Muscle of back (tissue), 11 donors: ENCODE measurements around the gene C11orf16. TPM values are rescaled to one million over a fixed set of nuclear protein-coding genes. Genes with fewer than 3 reads are reported as not detected.
"Not testable (repeated sequence)": the region's sequence is repeated elsewhere in the genome, so short reads cannot be mapped to it uniquely, and the experiment has no call there.

Experiments
- DNase-seq, 3 donors: peaks; one replicate each; pipeline versions ENCODE4 v3.0.0 to v3.0.0-alpha.2; 2013
- polyA plus RNA-seq, 10 donors: library from polyadenylated mRNA; unstranded; fragments of 120-200 nt; gene quantifications; one replicate each; pipeline ENCODE4 v1.2.1, GENCODE V29; 2013; ENCODE audit not compliant: insufficient read length in 10 of 10

Gene C11orf16
- polyA plus RNA-seq, 10 donors = 0.08 TPM; not detected in 9

DNA sequence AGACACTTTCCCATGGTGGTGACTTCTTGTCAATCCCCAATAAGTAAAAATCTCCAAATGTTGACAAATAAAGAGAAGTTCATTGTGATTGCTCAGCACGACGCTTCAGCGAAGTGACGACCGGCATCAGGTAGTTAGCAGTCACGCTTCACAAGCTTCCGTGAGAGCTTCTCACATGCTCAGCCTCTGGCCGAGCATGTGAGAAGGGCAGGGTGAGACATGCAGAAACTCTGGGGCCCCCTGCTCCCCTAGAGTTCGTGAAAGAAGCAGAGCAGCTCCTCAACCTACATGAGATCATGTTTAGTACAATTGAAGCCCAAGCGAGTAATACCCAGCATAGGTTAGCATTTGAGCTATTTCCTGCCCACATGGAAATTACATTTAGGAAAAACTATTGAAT, 4.4 kb upstream of the C11orf16 start:
- DNase-seq = no peak

DNA sequence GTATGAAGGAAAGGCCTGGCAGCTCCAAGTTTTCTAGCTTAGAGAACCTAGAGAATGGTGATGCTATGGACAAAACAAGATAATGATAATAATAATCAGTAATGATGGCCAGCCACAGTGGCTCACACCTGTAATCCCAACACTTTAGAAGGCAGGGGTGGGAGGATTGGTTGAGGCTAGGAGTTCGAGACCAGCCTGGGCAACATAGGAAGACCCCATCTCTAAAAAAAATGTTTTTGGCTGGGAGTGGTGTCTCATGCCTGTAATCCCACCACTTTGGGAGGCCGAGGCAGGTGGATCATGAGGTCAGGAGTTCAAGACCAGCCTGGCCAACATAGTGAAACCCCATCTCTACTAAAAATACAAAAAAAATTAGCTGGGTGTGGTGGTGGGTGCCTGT, 3.0 kb upstream of the C11orf16 start:
- DNase-seq = not testable (repeated sequence)

DNA sequence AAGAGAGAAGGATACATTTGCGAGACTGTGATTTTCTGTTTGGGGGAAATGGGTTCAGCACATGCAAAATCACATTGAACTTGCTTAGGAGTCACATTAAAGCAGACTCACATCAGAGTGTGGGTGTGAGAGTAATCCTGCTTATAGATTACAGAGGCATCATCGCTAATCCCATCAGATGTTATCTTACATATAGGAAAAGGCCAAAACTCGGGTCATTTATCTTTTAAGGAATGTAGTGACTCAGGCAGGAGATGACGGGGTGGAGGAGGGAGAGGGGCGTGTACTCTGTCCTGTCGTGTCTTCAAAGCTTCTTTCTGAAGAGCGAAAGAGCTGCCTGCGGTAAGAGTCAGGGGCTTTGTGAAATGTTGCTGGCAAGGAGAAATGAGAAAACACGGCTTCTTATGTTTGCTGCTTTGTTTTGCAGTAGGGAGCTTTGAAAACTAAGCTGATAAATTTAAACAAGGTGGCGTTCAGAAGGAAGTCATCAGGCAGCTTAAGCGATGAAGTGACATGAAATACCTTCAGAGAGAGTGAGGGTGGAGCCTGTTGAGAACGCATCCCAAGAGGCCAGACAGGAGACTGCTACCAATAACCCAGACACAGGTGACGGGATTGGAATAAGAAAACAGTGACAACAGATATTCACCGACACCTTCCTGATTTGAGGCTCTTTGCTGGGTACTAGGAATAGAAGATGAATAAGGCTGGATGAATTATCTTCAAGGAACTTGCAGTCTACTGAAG, 2.2 kb upstream of the C11orf16 start:
- peak in 1 of 3 donors; percentile 80 for DNase-seq

DNA sequence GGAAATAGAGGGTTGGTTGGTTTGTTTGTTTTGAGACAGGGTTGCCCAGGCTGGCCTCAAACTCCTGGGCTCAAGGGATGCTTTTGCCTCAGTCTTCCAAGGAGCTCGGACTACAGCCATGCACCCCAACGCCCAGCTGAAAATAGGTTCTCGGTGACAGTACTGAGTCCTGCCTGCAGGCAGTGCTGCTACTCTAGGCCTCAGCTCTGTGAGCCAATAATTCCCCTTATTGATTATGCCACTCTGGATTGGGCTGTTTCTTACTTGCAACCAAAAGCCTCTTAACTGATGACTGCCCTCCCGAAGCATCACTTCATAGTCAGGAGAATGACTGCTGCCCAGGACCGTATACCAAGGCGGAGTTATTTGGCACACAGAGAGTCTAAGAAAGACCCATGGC, 1.2 kb upstream of the C11orf16 start:
- DNase-seq = no peak

DNA sequence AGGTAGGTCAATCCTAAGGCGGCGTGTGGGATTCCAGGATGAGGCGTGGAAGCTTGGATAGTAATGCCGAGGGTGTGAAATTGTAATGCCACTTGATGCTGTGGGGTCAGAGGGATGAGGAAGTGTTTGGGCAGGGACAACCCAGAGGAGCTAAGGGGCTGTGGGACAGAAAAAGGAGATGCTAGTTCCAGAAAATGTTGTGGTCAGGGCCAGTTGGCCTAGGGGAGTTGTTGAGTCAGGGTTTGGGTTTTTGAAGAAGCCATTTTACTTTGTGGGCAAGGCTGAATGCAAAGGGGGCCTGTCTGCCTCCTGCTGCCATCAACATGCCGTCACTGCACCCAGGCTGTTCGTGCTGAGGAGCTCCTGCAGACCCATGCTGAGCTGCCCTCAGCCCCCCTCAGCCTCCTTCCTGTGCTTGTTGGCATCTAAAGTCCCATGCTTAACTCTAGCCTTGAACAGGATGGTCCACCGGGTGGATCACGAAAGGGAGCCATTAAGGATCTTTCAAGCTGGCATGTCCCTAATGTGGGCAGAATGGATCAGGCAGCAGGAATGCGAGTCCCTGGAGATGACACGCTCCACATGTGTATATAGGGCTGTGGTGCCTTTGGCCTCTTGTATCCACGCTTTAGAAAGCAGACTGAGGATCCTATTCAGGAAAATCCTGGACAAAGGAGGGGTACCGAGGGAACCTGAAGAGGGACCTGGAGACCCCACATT, 2.1 kb downstream of the C11orf16 start:
- DNase-seq = no peak

DNA sequence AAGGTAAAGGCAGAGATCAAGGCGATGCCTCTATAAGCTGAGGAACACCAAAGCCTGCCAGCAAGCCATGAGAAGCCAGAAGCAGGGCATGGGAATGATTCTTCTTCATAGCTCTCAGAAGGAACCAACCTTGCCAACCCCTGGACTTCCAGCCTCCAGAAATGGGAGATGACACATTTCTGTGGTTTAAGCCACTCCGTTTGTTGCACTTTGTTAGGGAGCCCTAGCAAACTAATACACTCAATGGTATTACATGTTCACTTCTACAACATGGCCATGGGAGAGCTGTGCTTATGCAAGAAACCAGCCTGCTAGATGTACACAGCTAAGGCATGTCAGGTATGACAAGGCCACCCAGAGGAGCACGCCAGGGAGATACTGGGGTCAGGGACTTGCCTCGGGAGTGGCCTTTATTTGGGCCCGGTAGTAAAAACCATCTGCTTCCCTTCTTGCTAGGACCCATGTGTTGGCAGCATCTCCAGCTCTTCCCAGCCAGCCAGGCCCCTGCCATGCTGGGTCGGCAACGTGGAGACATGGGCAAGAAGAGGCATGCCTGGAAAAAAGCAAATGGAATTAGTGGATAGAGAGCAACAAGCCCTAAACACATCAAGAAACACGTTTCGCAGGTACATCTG, 3.6 kb downstream of the C11orf16 start:
- no peak for DNase-seq

DNA sequence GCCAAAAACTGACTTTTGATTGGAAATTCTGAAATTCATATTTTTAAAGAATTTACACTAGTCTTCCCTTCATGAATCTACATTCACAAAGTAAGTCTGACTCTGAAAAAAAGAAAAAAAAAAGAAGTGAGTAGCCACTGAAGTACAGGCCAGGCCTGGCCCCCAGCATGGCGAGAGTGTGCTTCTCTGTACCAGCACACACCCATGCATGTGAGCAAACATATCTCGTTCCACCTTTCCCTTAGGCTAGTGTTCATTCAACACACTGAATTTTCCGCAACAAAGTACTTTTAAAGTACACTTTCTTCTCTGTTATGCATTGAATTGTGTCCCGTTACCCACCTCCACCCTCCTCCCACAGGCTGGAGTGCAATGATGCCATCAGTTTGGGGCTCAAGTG, 4.5 kb downstream of the C11orf16 start:
- no peak for DNase-seq

DNA sequence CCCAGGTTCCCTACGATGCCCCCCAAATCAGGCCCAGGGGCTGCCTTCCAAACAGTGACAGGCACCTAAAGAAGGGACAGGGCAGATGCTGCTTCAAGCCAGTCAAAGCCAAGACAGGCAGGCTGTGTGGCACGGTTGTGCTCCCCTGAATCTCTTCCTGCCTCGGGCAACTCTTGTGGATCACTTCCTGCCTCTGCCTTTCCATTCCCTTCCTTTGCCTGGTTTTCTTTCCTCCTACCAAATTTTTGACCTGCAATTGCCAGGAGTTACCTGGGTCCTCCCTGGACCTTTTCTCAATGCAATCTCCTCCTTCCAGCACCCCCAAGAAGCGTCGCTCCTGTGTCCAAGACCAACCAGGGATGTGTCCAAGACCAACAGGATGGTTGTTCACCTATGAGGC, 5.5 kb downstream of the C11orf16 start:
- DNase-seq = no peak

DNA sequence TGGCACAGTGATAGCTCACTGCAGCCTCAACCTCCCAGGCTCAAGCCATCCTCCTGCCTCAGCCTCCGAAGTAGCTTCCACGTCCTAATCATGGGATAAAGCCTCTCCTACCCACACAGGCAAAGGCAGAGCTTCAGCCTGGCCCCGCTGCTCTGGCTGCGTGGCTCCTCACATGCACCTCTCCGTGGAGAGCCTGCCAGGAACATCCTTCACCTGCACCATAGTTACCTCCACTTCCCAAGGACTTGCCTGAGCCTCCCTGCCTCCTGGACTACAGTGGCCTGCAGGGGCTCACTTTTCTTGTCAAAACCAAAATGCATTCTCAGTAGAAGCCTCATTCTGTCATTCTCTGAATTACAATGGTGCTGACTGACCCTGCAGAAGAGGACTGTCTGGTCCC, 6.5 kb downstream of the C11orf16 start:
- DNase-seq = no peak

DNA sequence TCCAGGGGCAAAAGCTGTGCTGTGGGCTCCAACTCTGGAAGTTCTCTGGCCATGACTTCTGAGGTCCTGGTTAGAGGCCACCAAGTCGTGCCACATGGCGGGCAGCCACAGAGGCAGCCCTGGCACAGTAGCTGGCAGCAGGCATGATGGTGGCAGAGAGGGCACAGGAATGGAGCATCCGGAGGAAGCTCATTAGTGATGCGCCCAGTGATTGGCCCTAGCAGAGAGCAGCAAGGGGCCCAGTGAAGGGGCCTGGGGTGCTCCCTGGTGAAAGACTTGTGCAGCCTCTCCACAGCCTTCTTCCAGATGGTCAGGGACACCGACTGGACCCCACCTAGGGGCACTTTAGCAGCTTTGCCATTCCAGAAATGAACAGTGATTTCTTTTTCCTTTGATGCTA, 7.0 kb downstream of the C11orf16 start:
- DNase-seq = no peak

DNA sequence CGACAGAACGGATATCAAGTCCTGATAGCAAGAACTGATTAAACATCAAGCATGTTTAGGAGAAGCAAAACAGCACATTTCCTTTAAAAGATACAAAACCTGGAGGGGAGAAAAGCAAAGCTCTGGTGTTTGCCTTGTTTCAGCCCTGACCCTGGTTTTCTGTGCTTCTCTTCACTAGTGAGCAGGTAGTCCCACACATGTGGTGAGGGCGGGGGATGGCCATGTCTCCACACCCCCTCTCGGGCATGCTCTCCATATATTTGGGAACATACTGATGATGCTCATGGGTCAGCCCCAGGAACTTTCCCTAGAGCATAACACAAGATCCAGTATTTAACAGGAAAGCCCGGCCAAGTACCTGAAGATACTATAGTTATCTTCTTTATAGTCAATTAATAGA, 10.1 kb downstream of the C11orf16 start:
- no peak for DNase-seq

DNA sequence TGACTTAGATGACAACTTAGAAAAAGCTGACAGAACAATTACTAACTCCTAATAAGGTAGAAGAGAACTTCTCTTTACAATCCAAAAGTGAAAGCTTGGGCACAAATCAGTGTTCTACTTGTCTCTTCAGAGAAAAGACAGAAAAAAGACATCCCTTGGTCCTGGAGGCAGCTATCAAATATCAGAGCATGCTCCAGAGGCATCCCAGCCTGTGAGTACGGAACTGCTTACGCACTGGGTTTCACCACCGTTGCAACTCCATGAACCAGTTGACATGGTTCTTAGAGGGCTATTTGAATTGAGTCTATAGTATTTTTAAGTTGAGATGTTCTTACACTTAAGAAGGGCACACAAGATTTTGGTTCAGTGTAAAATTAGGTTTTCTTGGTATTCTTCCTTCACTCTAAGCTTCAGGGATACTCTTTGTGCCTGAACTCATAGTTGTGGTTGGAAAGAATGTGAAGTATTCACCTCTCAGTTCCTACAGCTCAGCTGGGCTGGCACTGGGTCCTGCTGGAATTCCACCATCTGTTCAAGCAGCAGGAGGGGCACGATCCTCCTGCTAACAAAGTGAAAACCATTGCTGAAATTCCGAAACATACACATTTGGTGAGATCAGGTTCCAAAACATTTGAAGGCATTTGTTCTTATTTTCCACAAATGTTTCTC, 15.5 kb downstream of the C11orf16 start:
- peak; percentile 74 to 87 (median 86) for DNase-seq

DNA sequence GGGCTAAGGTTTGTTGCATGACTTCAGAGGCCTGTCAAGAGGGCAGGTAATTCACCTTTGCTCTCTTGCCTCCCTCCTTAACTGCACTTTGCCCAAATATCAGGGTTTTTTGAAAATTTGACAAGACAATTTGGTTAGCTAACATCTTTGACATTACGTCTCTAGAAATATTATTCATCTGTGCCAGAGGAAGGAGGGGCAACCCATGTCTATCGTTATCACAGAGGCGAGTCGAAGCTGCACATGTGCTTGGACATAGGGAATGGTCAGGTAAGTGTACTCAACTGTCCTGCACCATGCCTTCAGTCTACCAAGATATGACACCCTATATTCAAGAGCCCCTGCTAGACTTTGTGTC, 18.1 kb downstream of the C11orf16 start:
- no peak for DNase-seq

DNA sequence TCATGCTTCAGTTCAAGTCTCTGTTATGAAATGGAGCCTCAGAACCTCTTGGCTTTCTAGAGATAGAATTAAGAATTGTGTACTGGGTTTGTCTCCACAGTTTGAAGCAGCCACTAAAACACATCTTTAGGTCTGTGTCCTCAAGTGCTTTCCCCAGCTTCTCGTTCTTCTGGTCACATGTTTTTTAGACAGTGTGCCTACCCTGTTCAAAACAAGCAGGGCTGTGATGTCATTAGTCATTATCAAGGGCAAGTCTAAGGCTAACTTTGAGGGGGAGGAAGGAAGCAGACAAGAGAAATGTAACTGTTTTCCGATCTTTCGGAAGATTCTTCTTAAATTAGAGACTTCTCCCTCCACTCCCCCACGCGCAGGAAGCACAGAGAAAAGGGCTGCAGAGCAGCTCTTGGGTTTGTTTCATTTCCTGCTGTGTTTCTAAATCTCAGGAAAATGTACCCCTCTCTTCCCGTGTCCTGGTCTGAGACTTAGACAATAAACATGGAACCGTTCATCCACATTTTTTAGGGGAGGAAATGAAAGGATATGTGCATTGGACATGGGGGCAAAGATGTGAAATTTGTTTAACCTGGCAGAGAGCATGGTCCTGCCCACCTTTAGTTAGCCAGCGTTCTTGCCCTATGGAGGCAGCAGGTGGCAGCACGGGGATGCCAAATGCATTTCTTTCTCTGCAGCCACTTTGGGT, 18.6 kb downstream of the C11orf16 start:
- DNase-seq = peak in 1 of 3 donors; percentile 57

DNA sequence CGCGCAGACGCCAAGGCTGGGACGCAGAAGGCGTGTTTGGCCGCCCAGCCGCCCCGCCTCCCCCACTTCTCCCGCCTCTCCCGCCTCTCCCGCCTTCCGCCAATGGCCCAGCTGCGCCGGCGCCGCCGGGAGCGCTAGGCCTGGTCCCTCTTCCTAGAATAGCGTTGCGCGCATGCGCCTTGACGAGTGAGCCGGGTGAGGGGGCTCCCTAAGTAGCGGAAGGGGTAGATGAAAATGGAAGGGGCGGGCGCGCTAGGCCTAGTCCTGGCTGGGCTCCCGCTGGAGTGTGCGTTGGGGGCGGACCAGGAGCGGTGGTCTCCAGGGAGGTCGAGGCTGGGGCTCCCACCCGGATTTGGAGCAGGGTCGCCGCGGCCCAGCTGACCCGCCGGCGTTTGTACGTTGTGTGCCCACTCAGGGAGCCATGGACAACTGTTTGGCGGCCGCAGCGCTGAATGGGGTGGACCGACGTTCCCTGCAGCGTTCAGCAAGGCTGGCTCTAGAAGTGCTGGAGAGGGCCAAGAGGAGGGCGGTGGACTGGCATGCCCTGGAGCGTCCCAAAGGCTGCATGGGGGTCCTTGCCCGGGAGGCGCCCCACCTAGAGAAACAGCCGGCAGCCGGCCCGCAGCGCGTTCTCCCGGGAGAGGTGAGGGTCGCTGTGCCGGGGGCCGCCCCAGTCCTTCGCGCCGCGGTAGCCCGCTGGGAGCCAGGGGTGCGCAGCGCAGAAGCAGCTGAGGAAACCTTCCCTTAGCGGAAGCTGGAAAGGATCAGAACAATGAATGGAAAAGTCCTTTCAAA, 21.5 kb downstream of the C11orf16 start, which contains the start of gene AKIP1:
TSS of gene AKIP1 (plus strand) at position 161 of the 795 bp plus-strand sequence. CDS start at position 422, 261 bp downstream.
- DNase-seq = peak; percentile 97 to 99 (median 99)

DNA sequence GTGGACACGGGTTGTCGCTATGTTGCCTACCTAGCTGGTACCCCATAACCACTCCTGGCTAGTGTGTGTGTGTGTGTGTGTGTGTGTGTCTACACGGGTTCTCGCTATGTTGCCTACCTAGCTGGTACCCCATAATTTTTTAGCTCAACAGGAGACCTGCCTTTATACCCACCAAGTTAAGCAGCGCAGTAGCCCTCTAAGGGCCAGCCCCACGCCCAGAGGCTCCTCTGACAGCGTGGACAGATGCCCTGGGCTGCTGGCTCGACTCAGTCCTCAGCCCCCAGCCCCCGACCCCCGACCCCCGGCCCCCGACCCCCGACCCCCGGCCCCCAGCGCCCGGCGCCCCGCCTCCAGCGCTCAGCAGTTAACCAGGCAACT, 22.1 kb downstream of the C11orf16 start:
- peak in 1 of 3 donors; percentile 23 for DNase-seq

DNA sequence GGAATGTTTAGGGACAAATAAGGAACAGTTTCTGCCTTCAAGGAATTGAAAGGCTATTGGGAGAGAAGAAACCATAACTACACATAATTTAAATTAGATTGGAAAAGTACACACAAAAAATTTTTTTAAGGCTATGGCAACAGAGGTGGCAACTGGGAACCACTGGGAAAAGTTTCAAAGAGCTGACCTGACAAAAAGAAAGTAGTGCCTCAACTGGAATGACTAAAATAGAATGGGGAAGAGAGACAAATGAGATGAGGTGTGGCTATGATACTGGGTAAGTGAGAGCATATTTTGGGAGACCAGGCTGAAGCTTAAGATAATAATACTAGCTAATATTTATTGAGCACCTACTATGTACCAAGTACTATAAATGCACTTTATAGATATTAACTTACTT, 24.6 kb downstream of the C11orf16 start:
- no peak for DNase-seq

DNA sequence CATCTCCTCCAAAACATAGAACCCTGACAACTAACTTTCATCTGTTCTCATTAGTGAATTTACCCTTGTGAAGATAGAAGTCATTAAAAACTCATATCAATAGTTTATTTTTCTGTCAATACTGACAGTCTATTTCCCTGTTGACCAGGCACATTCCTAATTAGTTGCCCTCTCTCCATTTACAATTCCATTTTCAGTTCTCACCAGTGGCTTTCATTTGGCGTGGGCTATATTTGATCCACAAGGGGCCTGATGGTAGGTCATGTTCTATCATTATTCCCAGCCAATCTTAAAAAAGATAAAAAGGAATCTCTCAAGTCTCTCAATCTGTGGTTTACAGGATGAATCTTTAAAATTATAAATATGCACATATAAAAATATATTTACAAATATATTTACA, 25.6 kb downstream of the C11orf16 start:
- DNase-seq = no peak

DNA sequence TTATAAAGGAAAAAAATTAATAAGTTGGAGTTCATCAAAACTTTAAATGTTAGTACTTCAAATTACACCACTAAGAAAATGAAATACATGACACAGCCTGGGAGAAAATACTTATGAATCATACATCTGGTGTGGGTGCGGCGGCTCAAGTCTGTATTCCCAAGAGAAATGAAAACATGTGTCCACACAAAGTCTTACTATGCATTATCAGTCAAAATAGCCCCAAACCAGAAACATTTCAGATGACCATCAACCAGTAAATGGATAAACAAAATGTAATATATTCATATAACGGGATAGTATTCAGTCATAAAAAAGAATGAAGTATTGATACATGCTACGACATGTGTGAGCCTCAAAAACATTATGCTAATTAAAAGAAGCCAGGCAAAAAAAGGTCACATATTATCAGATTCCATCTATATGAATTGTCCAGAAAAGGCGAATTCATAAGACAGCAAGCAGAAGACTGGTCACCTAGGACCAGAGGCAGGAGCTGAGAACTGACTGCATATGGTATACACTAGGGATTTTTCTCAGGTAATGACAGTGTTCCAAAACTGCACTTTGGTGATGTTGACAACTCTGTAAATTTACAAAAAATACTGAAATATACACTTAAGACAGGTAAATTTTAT, 27.1 kb downstream of the C11orf16 start:
- peak in 1 of 3 donors; percentile 48 for DNase-seq

DNA sequence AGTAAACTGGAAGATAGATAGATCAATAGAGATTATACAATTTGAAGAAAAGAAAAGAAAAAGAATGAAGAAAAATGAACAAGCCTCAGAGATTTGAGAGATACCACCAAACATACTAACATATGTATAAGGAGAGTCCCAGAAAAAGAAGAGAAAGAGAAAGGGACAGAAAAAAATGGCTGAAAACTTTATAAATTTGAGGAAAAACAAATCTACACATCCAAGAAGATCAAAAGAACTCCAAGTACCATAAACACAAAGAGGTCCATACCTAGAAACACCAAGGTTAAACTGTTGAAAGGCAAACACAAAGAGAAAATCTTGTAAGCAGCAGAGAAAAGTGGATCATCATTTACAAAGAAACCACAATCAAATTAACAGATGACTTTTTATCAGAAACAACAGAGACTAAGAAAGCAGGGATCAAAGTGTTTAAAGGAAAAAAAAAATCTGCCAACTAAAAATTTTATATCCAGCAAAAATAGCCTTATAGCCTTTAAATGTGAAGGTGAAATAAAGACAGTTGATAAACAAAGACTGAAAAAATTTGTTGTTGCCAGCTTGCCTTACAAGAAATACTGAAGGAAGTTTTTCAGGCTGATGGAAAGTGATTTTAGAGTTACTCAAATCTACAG, 33.5 kb downstream of the C11orf16 start:
- DNase-seq = no peak
